ENCODE measurements around the gene ITGAE. TPM values are rescaled to one million over a fixed set of nuclear protein-coding genes. Genes with fewer than 3 reads are reported as not detected.
"Not testable (repeated sequence)": the region's sequence is repeated elsewhere in the genome, so short reads cannot be mapped to it uniquely, and the experiment has no call there.

The ITGAE gene
- total RNA-seq, 4 donors from 2014 or later: 17.0 to 30.7 (median 22.2) TPM

DNA sequence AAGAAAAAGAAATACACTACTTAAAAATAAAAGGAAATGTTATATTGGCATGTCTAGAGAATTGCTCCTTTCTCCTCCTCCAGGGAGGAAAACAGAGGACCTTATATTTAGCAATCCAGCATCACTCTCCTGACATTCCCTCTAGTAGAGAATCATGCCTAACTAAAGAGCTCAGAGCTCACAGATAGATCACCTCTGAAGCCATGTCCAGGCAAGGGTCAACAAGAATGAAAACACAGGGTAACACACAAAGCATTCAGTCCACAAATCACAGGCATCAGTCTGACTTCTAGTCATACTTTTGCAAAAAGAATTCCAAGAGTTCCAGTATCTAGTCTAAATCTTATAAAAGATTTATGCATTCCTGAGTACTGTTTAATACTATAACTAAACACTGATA is 81.7 kb downstream of the ITGAE start:
- TF ChIP-seq, protein P1, sequence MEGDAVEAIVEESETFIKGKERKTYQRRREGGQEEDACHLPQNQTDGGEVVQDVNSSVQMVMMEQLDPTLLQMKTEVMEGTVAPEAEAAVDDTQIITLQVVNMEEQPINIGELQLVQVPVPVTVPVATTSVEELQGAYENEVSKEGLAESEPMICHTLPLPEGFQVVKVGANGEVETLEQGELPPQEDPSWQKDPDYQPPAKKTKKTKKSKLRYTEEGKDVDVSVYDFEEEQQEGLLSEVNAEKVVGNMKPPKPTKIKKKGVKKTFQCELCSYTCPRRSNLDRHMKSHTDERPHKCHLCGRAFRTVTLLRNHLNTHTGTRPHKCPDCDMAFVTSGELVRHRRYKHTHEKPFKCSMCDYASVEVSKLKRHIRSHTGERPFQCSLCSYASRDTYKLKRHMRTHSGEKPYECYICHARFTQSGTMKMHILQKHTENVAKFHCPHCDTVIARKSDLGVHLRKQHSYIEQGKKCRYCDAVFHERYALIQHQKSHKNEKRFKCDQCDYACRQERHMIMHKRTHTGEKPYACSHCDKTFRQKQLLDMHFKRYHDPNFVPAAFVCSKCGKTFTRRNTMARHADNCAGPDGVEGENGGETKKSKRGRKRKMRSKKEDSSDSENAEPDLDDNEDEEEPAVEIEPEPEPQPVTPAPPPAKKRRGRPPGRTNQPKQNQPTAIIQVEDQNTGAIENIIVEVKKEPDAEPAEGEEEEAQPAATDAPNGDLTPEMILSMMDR (IDR thresholded peaks at IDR 0.05): no peak
- no peak for ATAC-seq (ENCODE audit: low FRiP score)
- DNase-seq (ENCODE audit: low spot score): no peak

DNA sequence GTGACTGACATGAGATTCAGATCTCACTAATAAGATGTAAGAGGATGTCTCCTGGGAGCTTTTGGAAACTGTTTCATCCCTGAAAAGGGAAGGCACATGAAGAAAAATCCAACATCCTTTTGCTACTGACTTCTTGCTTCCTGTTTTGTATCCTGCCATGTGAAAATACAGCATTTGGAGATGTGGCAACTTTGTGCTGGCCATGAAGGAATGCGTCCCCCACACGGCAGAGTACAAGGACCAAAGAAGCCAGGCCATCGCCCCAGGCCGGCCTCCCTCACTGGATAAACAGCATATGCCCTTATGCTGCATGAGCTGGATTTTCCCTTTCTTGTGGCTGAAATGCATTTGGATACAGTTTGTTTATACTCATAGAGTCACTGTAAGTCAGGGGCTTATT is 82.8 kb downstream of the ITGAE start:
- ATAC-seq (ENCODE audit: low FRiP score) (no peak), DNase-seq (ENCODE audit: low spot score) (no peak)
- TF ChIP-seq, protein P1 (IDR thresholded peaks at IDR 0.05): no peak

DNA sequence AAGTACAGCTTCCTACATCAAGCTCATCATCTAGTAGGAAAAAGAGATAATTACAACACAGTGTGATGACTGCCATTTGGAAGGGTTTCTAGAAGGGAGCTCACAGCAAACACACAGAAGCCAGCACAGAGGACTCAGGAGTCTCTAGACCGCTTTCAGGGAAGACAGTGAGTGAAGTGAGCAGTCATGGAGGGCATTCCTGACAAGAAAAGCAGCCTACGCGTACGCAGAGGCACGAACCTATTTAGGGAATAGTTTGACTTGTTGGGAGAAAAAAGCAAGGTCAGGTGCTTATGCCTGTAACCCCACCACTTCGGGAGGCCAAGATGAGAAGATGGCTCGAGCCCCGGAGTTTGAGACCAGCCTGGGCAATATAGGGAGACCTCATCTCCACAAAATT is 85.7 kb downstream of the ITGAE start:
- DNase-seq (ENCODE audit: low spot score) (no peak), ATAC-seq (ENCODE audit: low FRiP score) (no peak)
- TF ChIP-seq, protein P1 (IDR thresholded peaks at IDR 0.05): no peak

DNA sequence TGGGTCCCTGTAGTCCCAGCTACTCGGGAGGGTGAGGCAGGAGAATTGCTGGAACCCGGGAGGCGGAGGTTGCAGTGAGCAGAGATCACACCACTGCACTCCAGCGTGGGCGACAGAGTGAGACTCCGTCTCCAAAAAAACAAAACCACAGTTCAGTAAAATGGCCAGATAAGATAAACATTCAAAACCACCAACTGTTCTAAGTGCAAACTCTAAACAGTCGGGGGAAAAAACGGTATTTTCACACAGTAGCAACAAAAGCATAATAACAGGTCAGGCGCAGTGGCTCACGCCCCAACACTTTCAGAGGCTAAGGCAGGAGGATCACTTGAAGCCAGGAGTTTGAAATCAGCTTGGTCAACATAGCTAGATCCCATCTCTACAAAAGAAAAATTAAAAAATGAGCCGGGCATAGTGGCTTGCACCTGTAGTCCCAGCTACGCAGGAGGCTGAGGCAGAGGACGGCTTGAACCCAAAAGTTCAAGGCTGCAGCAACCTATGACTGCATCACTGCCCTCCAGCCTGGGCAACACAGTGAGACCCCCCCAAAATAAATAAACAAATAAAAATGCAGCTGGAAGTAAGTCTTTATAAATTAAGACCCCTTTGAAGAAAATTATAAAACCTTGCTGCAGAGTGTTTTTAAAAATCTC is 88.1 kb downstream of the ITGAE start:
- no peak for ATAC-seq (ENCODE audit: low FRiP score)
- DNase-seq (ENCODE audit: low spot score): no peak
- TF ChIP-seq, protein P1 (IDR thresholded peaks at IDR 0.05): no peak

DNA sequence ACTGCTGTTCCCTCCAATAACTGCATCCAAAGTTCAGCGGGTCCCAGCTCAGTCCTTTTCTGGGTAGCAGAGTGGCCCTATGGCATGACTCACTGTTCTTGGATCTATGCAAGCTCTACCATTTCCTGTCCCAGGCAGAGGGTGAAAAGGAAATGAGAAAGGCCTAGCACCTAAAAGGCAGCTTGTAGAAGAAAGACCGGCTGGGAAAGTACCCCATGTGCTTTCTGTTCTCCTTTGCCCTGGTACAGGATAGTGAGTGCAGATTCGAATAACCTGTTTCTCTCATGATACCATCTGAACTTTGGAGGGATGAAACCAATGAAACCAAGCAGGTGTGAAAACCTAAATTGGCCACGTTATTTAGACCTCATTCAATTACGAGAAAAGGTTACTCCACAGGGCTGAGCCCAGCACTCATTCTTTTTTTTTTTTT is 90.0 kb downstream of the ITGAE start:
- DNase-seq (ENCODE audit: low spot score) (no peak), ATAC-seq (ENCODE audit: low FRiP score) (no peak)
- TF ChIP-seq, protein P1 (IDR thresholded peaks at IDR 0.05): no peak

DNA sequence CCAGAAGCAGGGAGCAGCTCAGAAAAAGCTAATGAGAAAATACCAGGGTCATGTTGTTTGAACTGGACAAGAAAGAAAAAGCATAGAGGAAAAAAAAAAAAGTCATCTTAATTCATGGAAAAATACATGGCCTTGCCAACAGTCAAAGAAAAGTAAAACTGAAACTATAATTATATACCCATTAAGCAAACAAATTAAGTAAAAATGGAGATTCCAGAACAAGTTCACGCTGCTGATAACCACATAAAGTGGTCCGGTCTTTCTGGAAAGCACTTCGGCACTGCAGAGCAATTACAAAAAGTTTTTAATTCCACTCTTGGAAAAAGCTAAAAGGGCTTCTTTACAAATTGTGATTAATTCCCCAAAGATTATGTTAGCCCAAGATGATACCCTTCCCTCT is 92.6 kb downstream of the ITGAE start:
- no peak for ATAC-seq (ENCODE audit: low FRiP score)
- TF ChIP-seq, protein P1 (IDR thresholded peaks at IDR 0.05): no peak
- DNase-seq (ENCODE audit: low spot score): no peak

DNA sequence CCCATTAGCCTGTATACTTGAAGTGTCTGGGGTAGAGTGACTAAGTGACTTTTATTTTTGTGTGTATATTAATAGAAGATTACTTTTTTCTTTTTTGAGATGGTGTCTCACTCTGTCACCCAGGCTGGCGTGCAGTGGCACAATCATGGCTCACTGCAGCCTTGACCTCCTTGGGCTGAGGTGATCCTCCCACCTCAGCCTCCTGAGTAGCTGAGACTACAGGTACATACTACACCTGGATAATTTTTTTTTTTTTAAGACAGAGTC is 95.3 kb downstream of the ITGAE start:
- ATAC-seq (ENCODE audit: low FRiP score); DNase-seq (ENCODE audit: low spot score): not testable (repeated sequence)

All from omental fat pad (tissue), 4 donors.